Caco-2 (cell line): ENCODE data around the gene ZNF629. TPM values are rescaled to one million over a fixed set of nuclear protein-coding genes. Genes with fewer than 3 reads are reported as not detected.

Experiments used
- BruUV-seq: library from RNA; stranded (reverse); fragments of 400-500 nt; replicated peaks from 2 replicates; lab custom pipeline; 2021; lab: Mats Ljungman, UMichigan
- CTCF ChIA-PET: fragments of 300-600 bp; sonication (Branson Sonifier 250); formaldehyde crosslinking; loops from one replicate; lab custom pipeline; 2022; ENCODE audit warnings: antibody characterized with exemption; lab: Charles Lee
- POLR2A ChIA-PET: fragments of 300-600 bp; sonication (Branson Sonifier 250); formaldehyde crosslinking; loops from one replicate; lab custom pipeline; 2022; ENCODE audit warnings: antibody characterized with exemption; lab: Charles Lee
- DNase-seq, 2 experiments: peaks; one replicate each; pipeline versions ENCODE4 v3.0.0 to v3.0.0-alpha.2; 2020 to 2022
- H3K27me3 ChIP-seq: replicated peaks from 2 replicates; pipeline ENCODE4 v1.6.0; 2011; ENCODE audit warnings: low read length; ENCODE audit not compliant: control insufficient read depth, insufficient read depth
- H3K36me3 ChIP-seq: 2 replicates; pipeline ENCODE4 v1.5.1; 2011; ENCODE audit warnings: low read length; ENCODE audit not compliant: control insufficient read depth, insufficient read depth
- H3K4me1 ChIP-seq: fragments of 250-450 bp; sonication (Bioruptor Pico); 2 replicates; pipeline ENCODE4 v1.5.1; 2020; ENCODE audit warnings: mild to moderate bottlenecking
- H3K4me3 ChIP-seq: 2 replicates; pipeline ENCODE4 v1.5.1; 2011; ENCODE audit warnings: low read depth, mild to moderate bottlenecking, control low read depth, low read length
- H3K9me3 ChIP-seq: fragments of 250-450 bp; sonication (Bioruptor Pico); 2 replicates; pipeline ENCODE4 v1.5.1; 2020; ENCODE audit warnings: mild to moderate bottlenecking, moderate library complexity
- H3K27ac Mint-ChIP-seq: one replicate; pipeline ENCODE4 v1.8.0; 2022; ENCODE audit warnings: mixed read lengths; ENCODE audit not compliant: unreplicated experiment
- H3K27me3 Mint-ChIP-seq: one replicate; pipeline ENCODE4 v1.8.0; 2022; ENCODE audit warnings: mixed read lengths; ENCODE audit not compliant: insufficient read depth, unreplicated experiment
- H3K36me3 Mint-ChIP-seq: one replicate; pipeline ENCODE4 v1.8.0; 2022; ENCODE audit warnings: mild to moderate bottlenecking, mixed read lengths; ENCODE audit not compliant: insufficient read depth, unreplicated experiment
- H3K4me1 Mint-ChIP-seq: one replicate; pipeline ENCODE4 v1.8.0; 2022; ENCODE audit warnings: low read depth, mixed read lengths; ENCODE audit not compliant: unreplicated experiment
- H3K4me3 Mint-ChIP-seq: one replicate; pipeline ENCODE4 v1.8.0; 2022; ENCODE audit warnings: mild to moderate bottlenecking, moderate library complexity, mixed read lengths; ENCODE audit not compliant: unreplicated experiment
- H3K9me3 Mint-ChIP-seq: one replicate; pipeline ENCODE4 v1.8.0; 2022; ENCODE audit warnings: mixed read lengths; ENCODE audit not compliant: unreplicated experiment
- CTCF ChIP-seq, 2 experiments: fragments of 200-600 bp in 1 of 2; IDR thresholded peaks; 1 replicate in 1 of 2; 2 replicates in 1 of 2; pipeline versions ENCODE4 v1.5.1 to v1.8.0; 2011 to 2022; ENCODE audit warnings: antibody characterized with exemption in 1 of 2, control low read depth in 1 of 2, inconsistent platforms in 1 of 2, low read depth in 1 of 2, low read length in 1 of 2, mild to moderate bottlenecking in 1 of 2, moderate library complexity in 1 of 2; ENCODE audit not compliant: insufficient read depth in 1 of 2, severe bottlenecking in 1 of 2, unreplicated experiment in 1 of 2
- intact Hi-C: fragments of 100-400 bp; cut with micrococcal nuclease; formaldehyde crosslinking; loops from one replicate; pipeline ENCODE4 v1.10.0; 2022; ENCODE audit not compliant: unreplicated experiment
- total RNA-seq: library from RNA; stranded (reverse); gene quantifications from 2 replicates; pipeline ENCODE4 v1.2.3, GENCODE V29; 2022

ZNF629 gene
- total RNA-seq, 1 experiment from 2014 or later = 20.6 TPM

- intact Hi-C loops = no loop called here
- peaks cover 76% of the 10 kb centered on the region for H3K36me3 Mint-ChIP-seq
These were observed 22.9 kb downstream of the ZNF629 start for GRCh38 chr16:30764086-30764485.

GRCh38 chr16:30762991-30763725 lies 23.8 kb downstream of the ZNF629 start:
- no peaks in the 10 kb centered on the region for H3K27me3 Mint-ChIP-seq
- Histone ChIP-seq H3K36me3 (peaks cover 12% of the 10 kb centered on the region), H3K4me1 (peaks cover 15% of the 10 kb centered on the region; the same call in 1 of the 2 replicates), H3K4me3 (peak overlapping the region; percentile 76), H3K27me3 (no peaks in the 10 kb centered on the region), H3K9me3 (no peaks in the 10 kb centered on the region)
- peaks cover 4% of the 10 kb centered on the region for H3K4me1 Mint-ChIP-seq
- peak overlapping the region; percentile 73 for H3K27ac Mint-ChIP-seq
- TF ChIP-seq CTCF (IDR thresholded peaks at IDR 0.05; ENCODE audit: insufficient read depth in 1 of 2, low read depth in 1 of 2, low read length in 1 of 2, severe bottlenecking in 1 of 2, unreplicated experiment in 1 of 2) = no peak
- intact Hi-C loops = loop anchor here (1.0 to 2.0 kb wide), 3 partner anchors 12 to 23 kb away; partner anchors contain the start of gene PHKG2
- H3K4me3 Mint-ChIP-seq = peak overlapping the region; percentile 87
- BruUV-seq = no TSS peak
- ChIA-PET CTCF (no interaction called here), POLR2A (interaction anchor here (0.7 to 1.2 kb wide), 2 partner anchors 12 to 22 kb away, joined by 3 to 6 read pairs; no protein-coding TSS in a partner anchor)
- DNase-seq = no peak
- no peaks in the 10 kb centered on the region for H3K9me3 Mint-ChIP-seq
- H3K36me3 Mint-ChIP-seq = peaks cover 70% of the 10 kb centered on the region

More at GRCh38 chr16:30764086-30764485, 22.9 kb downstream of the ZNF629 start:
- H3K27ac Mint-ChIP-seq = no peak overlapping the region
- H3K36me3 ChIP-seq = peaks cover 16% of the 10 kb centered on the region
- H3K27me3 ChIP-seq = no peaks in the 10 kb centered on the region
- H3K4me1 ChIP-seq = peaks cover 15% of the 10 kb centered on the region; the same call in 1 of the 2 replicates
- BruUV-seq = no TSS peak
- no peak overlapping the region for H3K4me3 Mint-ChIP-seq
- ChIA-PET CTCF (no interaction called here), POLR2A (interaction anchor here (0.5 kb wide), 1 partner anchor 240 kb away, joined by 4 read pairs; no protein-coding TSS in a partner anchor)
- no peak overlapping the region for H3K4me3 ChIP-seq
- no peaks in the 10 kb centered on the region for H3K9me3 ChIP-seq
- H3K9me3 Mint-ChIP-seq = no peaks in the 10 kb centered on the region
- no peak for TF ChIP-seq CTCF (IDR thresholded peaks at IDR 0.05; ENCODE audit: insufficient read depth in 1 of 2, low read depth in 1 of 2, low read length in 1 of 2, severe bottlenecking in 1 of 2, unreplicated experiment in 1 of 2)
- no peak for DNase-seq
- no peaks in the 10 kb centered on the region for H3K27me3 Mint-ChIP-seq
- peaks cover 4% of the 10 kb centered on the region for H3K4me1 Mint-ChIP-seq

- Mint-ChIP-seq H3K9me3 (no peaks in the 10 kb centered on the region), H3K4me3 (peak within 1 kb of the TSS; percentile 87), H3K27ac (peak within 1 kb of the TSS; percentile 73), H3K4me1 (peaks cover 4% of the 10 kb centered on the region), H3K36me3 (peaks cover 72% of the 10 kb centered on the region), H3K27me3 (no peaks in the 10 kb centered on the region)
- Histone ChIP-seq H3K36me3 (peaks cover 9% of the 10 kb centered on the region), H3K9me3 (no peaks in the 10 kb centered on the region), H3K27me3 (no peaks in the 10 kb centered on the region), H3K4me3 (peak within 1 kb of the TSS; percentile 84), H3K4me1 (peaks cover 15% of the 10 kb centered on the region; the same call in 1 of the 2 replicates)
- intact Hi-C loops = loop anchor here (1.0 to 2.0 kb wide), 3 partner anchors 13 to 22 kb away; partner anchors contain the start of gene PHKG2
- CTCF ChIA-PET = no interaction called here
- POLR2A ChIA-PET = interaction anchor here (1.2 kb wide), 1 partner anchor 13 kb away, joined by 6 read pairs; no protein-coding TSS in a partner anchor
- TF ChIP-seq CTCF (IDR thresholded peaks at IDR 0.05; ENCODE audit: insufficient read depth in 1 of 2, low read depth in 1 of 2, low read length in 1 of 2, severe bottlenecking in 1 of 2, unreplicated experiment in 1 of 2) = no peak
- BruUV-seq = TSS peak; percentile 64
- peak; percentile 96 for DNase-seq
These were observed 24.8 kb downstream of the ZNF629 start, which contains the start of the genes CFAP119 and RNF40 for GRCh38 chr16:30761928-30762902. Gene CFAP119, minus strand, starts transcription at chr16:30762062. Its CDS starts 314 bp downstream, at chr16:30761748. Gene RNF40, plus strand, starts transcription at chr16:30762322. Its CDS starts 224 bp downstream, at chr16:30762546.
